HCT116 (cell line): ENCODE measurements around the gene NSFL1C. TPM values are rescaled to one million over a fixed set of nuclear protein-coding genes. Genes with fewer than 3 reads are reported as not detected.

Source experiments
- ATAC-seq: fragments of 200-7000 bp; cut with Tn5 transposase; 2 replicates; pipeline ENCODE4 v1.9.1; 2020; ENCODE audit warnings: mild to moderate bottlenecking, moderate library complexity
- BruUV-seq: library from RNA; stranded (reverse); fragments of 400-500 nt; replicated peaks from 2 replicates; lab custom pipeline; 2021; lab: Mats Ljungman, UMichigan
- CTCF ChIA-PET: fragments of 300-600 bp; sonication (Branson Sonifier 250); formaldehyde crosslinking; loops from one replicate; lab custom pipeline; 2021; ENCODE audit warnings: antibody characterized with exemption; lab: Charles Lee
- POLR2A ChIA-PET: fragments of 300-600, 350-600 bp; sonication (Branson Sonifier 250); formaldehyde crosslinking; loops from one replicate; lab custom pipeline; 2021; ENCODE audit warnings: antibody characterized with exemption; lab: Charles Lee
- RAD21 ChIA-PET, 2 experiments: fragments of 300-600 bp; sonication (Branson Sonifier 250); formaldehyde crosslinking; loops; one replicate each; lab custom pipeline; 2023; ENCODE audit warnings: low total read pairs in 2 of 2; ENCODE audit not compliant: uncharacterized antibody in 2 of 2, unreplicated experiment in 2 of 2, low non-redundant PET in 1 of 2; lab: Charles Lee
- DNase-seq: peaks from one replicate; pipeline ENCODE4 v3.0.0-alpha.2; 2010; ENCODE audit warnings: low read depth, low spot score
- H2AFZ ChIP-seq: fragments of 200-600 bp; shearing (Covaris generic), sonication (generic); 2 replicates; pipeline ENCODE4 v1.6.1; 2017; ENCODE audit warnings: low read depth, mixed run types, mixed read lengths, antibody characterized with exemption, low read length; ENCODE audit not compliant: poor library complexity, severe bottlenecking
- H3K27ac ChIP-seq: 2 replicates; pipeline ENCODE4 v1.5.1; 2012; ENCODE audit warnings: low read depth, low read length
- H3K27me3 ChIP-seq: fragments of 200-600 bp; sonication (generic); 2 replicates; pipeline ENCODE4 v1.6.1; 2016; ENCODE audit warnings: mixed run types, low read length, mixed read lengths; ENCODE audit not compliant: insufficient read depth
- H3K36me3 ChIP-seq, 2 experiments: fragments of 200-500 bp in 1 of 2; fragments of 200-600 bp in 1 of 2; sonication (Bioruptor generic) in 1 of 2; sonication (generic) in 1 of 2; 2 replicates each; pipeline versions ENCODE4 v1.5.1 to v1.6.1; 2014 to 2016; ENCODE audit warnings: low read length in 2 of 2, inconsistent platforms in 1 of 2, mixed read lengths in 1 of 2, mixed run types in 1 of 2; ENCODE audit not compliant: insufficient read depth in 2 of 2, control insufficient read depth in 1 of 2
- H3K4me1 ChIP-seq, 2 experiments: fragments of 200-600 bp in 1 of 2; sonication (generic) in 1 of 2; 2 replicates each; pipeline versions ENCODE4 v1.5.1 to v1.6.1; 2012 to 2017; ENCODE audit warnings: low read length in 2 of 2, inconsistent platforms in 1 of 2, mild to moderate bottlenecking in 1 of 2, mixed read lengths in 1 of 2, mixed run types in 1 of 2, moderate library complexity in 1 of 2; ENCODE audit not compliant: insufficient read depth in 2 of 2, control insufficient read depth in 1 of 2
- H3K4me2 ChIP-seq: fragments of 200-600 bp; sonication (generic); 2 replicates; pipeline ENCODE4 v1.6.1; 2017; ENCODE audit warnings: mixed run types, low read length, mixed read lengths
- H3K4me3 ChIP-seq, 2 experiments: fragments of 200-600 bp in 1 of 2; sonication (generic) in 1 of 2; replicated peaks in 1 of 2; 2 replicates each; pipeline ENCODE4 v1.5.1; 2011 to 2016; ENCODE audit warnings: low read length in 2 of 2, control low read depth in 1 of 2, low read depth in 1 of 2, mild to moderate bottlenecking in 1 of 2, mixed read lengths in 1 of 2, mixed run types in 1 of 2
- H3K79me2 ChIP-seq: fragments of 200-600 bp; sonication (generic); 2 replicates; pipeline ENCODE4 v1.6.1; 2017; ENCODE audit warnings: mild to moderate bottlenecking, mixed run types, low read length, moderate library complexity, mixed read lengths; ENCODE audit not compliant: insufficient read depth
- H3K9ac ChIP-seq: fragments of 200-600 bp; sonication (generic); 2 replicates; pipeline ENCODE4 v1.6.1; 2016; ENCODE audit warnings: low read length, mixed read lengths
- H3K9me2 ChIP-seq: fragments of 200-600 bp; sonication (generic), shearing (Covaris generic); 2 replicates; pipeline ENCODE4 v1.6.1; 2017; ENCODE audit warnings: mixed run types, mild to moderate bottlenecking, moderate library complexity; ENCODE audit not compliant: insufficient read depth
- H3K9me3 ChIP-seq, 2 experiments: fragments of 200-500 bp in 1 of 2; fragments of 200-600 bp in 1 of 2; sonication (Bioruptor generic) in 1 of 2; sonication (generic) in 1 of 2; 2 replicates each; pipeline ENCODE4 v1.6.1; 2014 to 2017; ENCODE audit warnings: low read length in 2 of 2, mixed read lengths in 2 of 2, inconsistent platforms in 1 of 2, low read depth in 1 of 2, mild to moderate bottlenecking in 1 of 2, mixed run types in 1 of 2, moderate library complexity in 1 of 2; ENCODE audit not compliant: control insufficient read depth in 1 of 2, insufficient read depth in 1 of 2
- H4K20me1 ChIP-seq: fragments of 200-600 bp; sonication (generic), shearing (Covaris generic); 2 replicates; pipeline ENCODE4 v1.6.1; 2017; ENCODE audit warnings: mixed run types, mild to moderate bottlenecking, moderate library complexity; ENCODE audit not compliant: insufficient read depth
- CEBPB ChIP-seq: IDR thresholded peaks from 2 replicates; pipeline ENCODE4 v1.6.1; 2012; ENCODE audit warnings: low read depth
- CTCF ChIP-seq, 3 experiments: fragments of 200-600 bp in 1 of 3; sonication (generic) in 1 of 3; IDR thresholded peaks in 2 of 3; conservative IDR thresholded peaks in 1 of 3; 2 replicates each; pipeline ENCODE4 v1.5.1; 2012 to 2017; ENCODE audit warnings: low read depth in 2 of 3, low read length in 2 of 3, antibody characterized with exemption in 1 of 3, borderline replicate concordance in 1 of 3, control low read depth in 1 of 3, mild to moderate bottlenecking in 1 of 3, mixed read lengths in 1 of 3, mixed run types in 1 of 3, moderate library complexity in 1 of 3; ENCODE audit not compliant: insufficient read depth in 1 of 3
- EGR1 ChIP-seq: IDR thresholded peaks from 2 replicates; pipeline ENCODE4 v1.6.1; 2012; ENCODE audit warnings: low read depth
- EZH2 ChIP-seq: fragments of 200-600 bp; sonication (generic); IDR thresholded peaks from 2 replicates; pipeline ENCODE4 v1.6.1; 2017; ENCODE audit warnings: antibody characterized with exemption, mixed run types
- EZH2phosphoT487 ChIP-seq: fragments of 200-600 bp; IDR thresholded peaks from 2 replicates; pipeline ENCODE4 v1.6.1; 2018; ENCODE audit warnings: antibody characterized with exemption, borderline replicate concordance
- JUND ChIP-seq: IDR thresholded peaks from 2 replicates; pipeline ENCODE4 v1.6.1; 2012
- MAX ChIP-seq: IDR thresholded peaks from 2 replicates; pipeline ENCODE4 v1.6.1; 2012
- POLR2A ChIP-seq: IDR thresholded peaks from 2 replicates; pipeline ENCODE4 v1.7.0; 2011; ENCODE audit warnings: borderline replicate concordance; ENCODE audit not compliant: insufficient read depth, insufficient read length; ENCODE audit errors: extremely low read depth
- POLR2AphosphoS5 ChIP-seq: IDR thresholded peaks from 2 replicates; pipeline ENCODE4 v1.6.1; 2011; ENCODE audit warnings: mild to moderate bottlenecking, low read depth, low read length, moderate library complexity
- REST ChIP-seq: IDR thresholded peaks from 2 replicates; pipeline ENCODE4 v1.6.1; 2012; ENCODE audit warnings: low read depth
- SIN3A ChIP-seq: IDR thresholded peaks from 2 replicates; pipeline ENCODE4 v1.6.1; 2012; ENCODE audit warnings: low read depth
- SP1 ChIP-seq: IDR thresholded peaks from 2 replicates; pipeline ENCODE4 v1.6.1; 2012; ENCODE audit warnings: low read depth
- TCF7L2 ChIP-seq: IDR thresholded peaks from 2 replicates; pipeline ENCODE4 v1.7.0; 2011; ENCODE audit warnings: borderline replicate concordance, inconsistent platforms; ENCODE audit not compliant: insufficient read depth, insufficient read length; ENCODE audit errors: extremely low read depth
- YY1 ChIP-seq: IDR thresholded peaks from 2 replicates; pipeline ENCODE4 v1.6.1; 2011; ENCODE audit warnings: low read length, low read depth, moderate library complexity, mild to moderate bottlenecking; ENCODE audit not compliant: insufficient replicate concordance; ENCODE audit errors: extremely low read depth
- ZFX ChIP-seq: fragments of 450-650 bp; IDR thresholded peaks from 2 replicates; pipeline ENCODE4 v1.6.1; 2017
- ZNF274 ChIP-seq: fragments of 200-500 bp; sonication (Bioruptor generic); IDR thresholded peaks from 2 replicates; pipeline ENCODE4 v1.6.1; 2014; ENCODE audit warnings: mild to moderate bottlenecking, low read depth, low read length, inconsistent platforms
- intact Hi-C: fragments of 100-400 bp; cut with micrococcal nuclease; formaldehyde crosslinking; loops from 2 replicates; pipeline ENCODE4 v1.10.0; 2022
- total RNA-seq: library from RNA; stranded (reverse); gene quantifications from one replicate; pipeline ENCODE4 v1.2.1, GENCODE V29; 2021; ENCODE audit not compliant: unreplicated experiment

Gene NSFL1C
- total RNA-seq, 1 experiment from 2014 or later, result 93.4 TPM

GRCh38 chr20:1467082-1467354, 369 bp upstream of the NSFL1C start:
- ATAC-seq (no peak), DNase-seq (no peak)
- H3K79me2 ChIP-seq, result peaks cover 42% of the 10 kb centered on the region
- peak overlapping the region; percentile 84 for H2AFZ ChIP-seq
- H3K9me3 ChIP-seq, result no peaks in the 10 kb centered on the region
- intact Hi-C loops, result loop anchor here (2.0 to 10.0 kb wide), 3 partner anchors 140 to 348 kb away; partner anchors contain the start of genes PSMF1 and SDCBP2
- H3K36me3 ChIP-seq, result peaks cover 17 to 21% of the 10 kb centered on the region in 2 experiments; a peak in 3 of 4 replicates
- H4K20me1 ChIP-seq, result peaks cover 6% of the 10 kb centered on the region; the same call in 1 of the 2 replicates
- H3K27ac ChIP-seq, result no peak overlapping the region
- H3K4me3 ChIP-seq, result peak overlapping the region; percentile 24 to 46
- ChIA-PET RAD21 (interaction anchor here in 1 of 2 experiments (1.6 kb wide), 1 partner anchor 37 kb away, joined by 3 read pairs; no protein-coding TSS in a partner anchor), POLR2A (no interaction called here)
- no peaks in the 10 kb centered on the region for H3K27me3 ChIP-seq
- TF ChIP-seq CEBPB (no peak), ZFX (no peak), EGR1 (no peak), POLR2AphosphoS5 (no peak), REST (no peak), POLR2A (no peak), EZH2 (no peak), TCF7L2 (no peak), MAX (no peak), ZNF274 (no peak), JUND (no peak), CTCF (IDR thresholded peaks at IDR 0.05 in 2 of 3, conservative IDR thresholded peaks at IDR 0.05 in 1 of 3; ENCODE audit: borderline replicate concordance in 1 of 3, insufficient read depth in 1 of 3, low read depth in 2 of 3, low read length in 2 of 3) (no peak), EZH2phosphoT487 (no peak), YY1 (no peak), SIN3A (no peak), SP1 (no peak)
- TF ChIP-seq, all 23 proteins: peak for 0
- Histone ChIP-seq H3K4me1 (peaks cover 12 to 36% of the 10 kb centered on the region in 2 experiments), H3K4me2 (peak overlapping the region; percentile 59), H3K9ac (no peak overlapping the region), H3K9me2 (no peaks in the 10 kb centered on the region)
- no TSS peak for BruUV-seq
- CTCF ChIA-PET, result interaction anchor here (1.0 to 2.3 kb wide), 6 partner anchors 8 to 43 kb away, joined by 3 to 18 read pairs (median 5); no protein-coding TSS in a partner anchor
